Gastrocnemius medialis (tissue), 4 donors: ENCODE measurements around the gene MUL1.

Experiments
- POLR2A ChIP-seq, 2 donors: fragments of 450-650 bp; IDR thresholded peaks; one replicate each; pipeline ENCODE4 v1.6.1; 2017; ENCODE audit warnings: antibody characterized with exemption in 2 of 2, mild to moderate bottlenecking in 2 of 2, moderate library complexity in 2 of 2
- TF ChIP-seq, protein P1 (sequence below), 5 experiments: fragments of 450-650 bp in 3 of 5; fragments of 200-600 bp in 2 of 5; sonication (generic) in 2 of 5; IDR thresholded peaks in 4 of 5; conservative IDR thresholded peaks in 1 of 5; 1 replicate in 4 of 5; 2 replicates in 1 of 5; pipeline ENCODE4 v1.5.1; 2016 to 2019; ENCODE audit warnings: antibody characterized with exemption in 5 of 5, mild to moderate bottlenecking in 3 of 5, moderate library complexity in 3 of 5

DNA sequence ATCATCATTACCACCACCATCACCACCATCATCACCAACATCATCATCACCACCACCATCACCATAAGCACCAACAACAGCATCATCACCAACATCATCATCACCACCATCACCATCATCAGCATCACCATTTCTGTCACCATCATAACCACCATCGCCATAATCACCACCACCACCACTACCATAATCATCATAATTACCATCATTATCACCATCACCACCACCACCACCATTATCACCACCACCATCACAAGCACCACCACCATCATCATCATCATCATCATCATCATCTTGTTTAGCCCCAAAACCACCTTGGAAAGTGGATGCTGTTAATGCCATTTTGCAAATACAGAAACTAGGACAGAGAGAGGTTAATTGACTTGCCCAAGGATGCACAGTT is 44.4 kb downstream of the MUL1 start:
- no peak for TF ChIP-seq POLR2A (IDR thresholded peaks at IDR 0.05)
- TF ChIP-seq, protein P1, sequence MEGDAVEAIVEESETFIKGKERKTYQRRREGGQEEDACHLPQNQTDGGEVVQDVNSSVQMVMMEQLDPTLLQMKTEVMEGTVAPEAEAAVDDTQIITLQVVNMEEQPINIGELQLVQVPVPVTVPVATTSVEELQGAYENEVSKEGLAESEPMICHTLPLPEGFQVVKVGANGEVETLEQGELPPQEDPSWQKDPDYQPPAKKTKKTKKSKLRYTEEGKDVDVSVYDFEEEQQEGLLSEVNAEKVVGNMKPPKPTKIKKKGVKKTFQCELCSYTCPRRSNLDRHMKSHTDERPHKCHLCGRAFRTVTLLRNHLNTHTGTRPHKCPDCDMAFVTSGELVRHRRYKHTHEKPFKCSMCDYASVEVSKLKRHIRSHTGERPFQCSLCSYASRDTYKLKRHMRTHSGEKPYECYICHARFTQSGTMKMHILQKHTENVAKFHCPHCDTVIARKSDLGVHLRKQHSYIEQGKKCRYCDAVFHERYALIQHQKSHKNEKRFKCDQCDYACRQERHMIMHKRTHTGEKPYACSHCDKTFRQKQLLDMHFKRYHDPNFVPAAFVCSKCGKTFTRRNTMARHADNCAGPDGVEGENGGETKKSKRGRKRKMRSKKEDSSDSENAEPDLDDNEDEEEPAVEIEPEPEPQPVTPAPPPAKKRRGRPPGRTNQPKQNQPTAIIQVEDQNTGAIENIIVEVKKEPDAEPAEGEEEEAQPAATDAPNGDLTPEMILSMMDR (IDR thresholded peaks at IDR 0.05 in 4 of 5, conservative IDR thresholded peaks at IDR 0.05 in 1 of 5), result no peak
